Lower leg skin (tissue), 3 donors: ENCODE data around the gene ADGRD1.

Experiments used
- CTCF ChIP-seq, 3 donors: fragments of 450-650 bp; IDR thresholded peaks; one replicate each; pipeline ENCODE4 v1.5.1; 2016; ENCODE audit warnings: antibody characterized with exemption in 3 of 3, mild to moderate bottlenecking in 3 of 3, moderate library complexity in 2 of 3
- POLR2A ChIP-seq, 2 donors: fragments of 450-650 bp; IDR thresholded peaks; one replicate each; pipeline ENCODE4 v1.6.1; 2016 to 2017; ENCODE audit warnings: antibody characterized with exemption in 2 of 2, mild to moderate bottlenecking in 1 of 2, moderate library complexity in 1 of 2

DNA sequence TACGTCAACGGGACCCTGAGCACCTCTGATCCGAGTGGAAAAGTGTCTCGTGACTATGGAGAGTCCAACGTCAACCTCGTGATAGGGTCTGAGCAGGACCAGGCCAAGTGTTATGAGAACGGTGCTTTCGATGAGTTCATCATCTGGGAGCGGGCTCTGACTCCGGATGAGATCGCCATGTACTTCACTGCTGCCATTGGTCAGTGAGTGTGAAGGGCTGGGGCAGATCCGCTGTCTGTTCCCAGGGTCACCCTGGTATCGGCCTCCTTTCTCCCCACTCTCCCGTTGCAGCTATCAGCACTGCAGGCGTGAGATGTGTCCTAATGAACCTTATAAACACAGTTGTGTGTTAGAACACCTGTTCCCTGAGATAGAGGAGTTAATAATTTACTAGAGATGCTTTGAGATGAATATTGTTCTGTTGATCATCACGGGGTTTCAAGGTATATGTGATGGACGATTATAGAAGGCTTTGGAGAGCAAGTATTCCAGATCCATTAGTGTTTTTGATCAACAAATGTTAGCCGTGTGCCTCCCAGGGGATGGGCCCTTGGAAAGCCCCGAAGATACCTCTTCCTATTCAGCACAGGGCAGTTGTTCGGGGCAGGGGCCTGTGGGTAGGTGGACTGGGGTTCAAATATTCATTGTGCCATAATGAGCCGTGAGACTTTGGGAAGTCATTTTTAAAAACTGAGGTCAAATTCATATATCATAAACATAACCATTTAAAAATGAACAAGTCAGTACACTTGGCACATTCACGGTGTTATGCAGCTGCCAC lies 33.6 kb downstream of the ADGRD1 start:
- TF ChIP-seq CTCF (IDR thresholded peaks at IDR 0.05) (no peak), POLR2A (IDR thresholded peaks at IDR 0.05) (no peak)
